ENCODE results near the gene INSRR. TPM values are rescaled to one million over a fixed set of nuclear protein-coding genes. Genes with fewer than 3 reads are reported as not detected.

The INSRR gene
- total RNA-seq, 2 experiments from 2014 or later, result 0.47 to 0.54 TPM

GRCh38 chr1:156857532-156857931, 1.4 kb downstream of the INSRR start:
- Mint-ChIP-seq H3K9me3 (no peaks in the 10 kb centered on the region), H3K4me3 (no peak overlapping the region), H3K36me3 (ENCODE audit: low read depth) (no peaks in the 10 kb centered on the region), H3K4me1 (ENCODE audit: low read depth) (peaks cover 22% of the 10 kb centered on the region), H3K27ac (no peak overlapping the region), H3K27me3 (peaks cover 40% of the 10 kb centered on the region)
- DNase-seq, result no peak
- intact Hi-C loops (cut with micrococcal nuclease), result loop anchor here (5.0 kb wide), 1 partner anchor 55 kb away; no protein-coding TSS in a partner anchor
- ATAC-seq, result no peak
- CTCF ChIA-PET, result interaction anchor here (0.7 to 13.5 kb wide), 9 partner anchors 9 to 168 kb away, joined by 3 to 273 read pairs (median 81); partner anchors contain the start of genes ISG20L2, METTL25B and SH2D2A
- POLR2A ChIA-PET, result interaction anchor here (0.9 to 1.9 kb wide), 5 partner anchors 8 to 55 kb away, joined by 4 to 14 read pairs (median 7); no protein-coding TSS in a partner anchor
- TF ChIP-seq CTCF (IDR thresholded peaks at IDR 0.05), result no peak

GRCh38 chr1:156856282-156856785, 2.6 kb downstream of the INSRR start:
- no peak overlapping the region for H3K27ac Mint-ChIP-seq
- ATAC-seq, result no peak
- intact Hi-C loops (cut with micrococcal nuclease), result loop anchor here (5.0 kb wide), 1 partner anchor 54 kb away; no protein-coding TSS in a partner anchor
- no peak for DNase-seq
- no peak for TF ChIP-seq CTCF (IDR thresholded peaks at IDR 0.05)
- POLR2A ChIA-PET, result interaction anchor here (1.5 to 1.8 kb wide), 2 partner anchors 8 kb away, joined by 3 to 7 read pairs; no protein-coding TSS in a partner anchor
- H3K36me3 Mint-ChIP-seq (ENCODE audit: low read depth), result no peaks in the 10 kb centered on the region
- no peaks in the 10 kb centered on the region for H3K9me3 Mint-ChIP-seq
- H3K27me3 Mint-ChIP-seq, result peaks cover 28% of the 10 kb centered on the region
- CTCF ChIA-PET, result interaction anchor here (0.6 to 13.5 kb wide), 8 partner anchors 8 to 130 kb away, joined by 3 to 273 read pairs (median 53); partner anchors contain the start of genes ISG20L2 and METTL25B
- peaks cover 13% of the 10 kb centered on the region for H3K4me1 Mint-ChIP-seq (ENCODE audit: low read depth)
- no peak overlapping the region for H3K4me3 Mint-ChIP-seq

- Mint-ChIP-seq H3K4me3 (no peak overlapping the region), H3K36me3 (ENCODE audit: low read depth) (no peaks in the 10 kb centered on the region), H3K4me1 (ENCODE audit: low read depth) (peaks cover 10% of the 10 kb centered on the region), H3K27me3 (peaks cover 22% of the 10 kb centered on the region), H3K27ac (no peak overlapping the region), H3K9me3 (no peaks in the 10 kb centered on the region)
- TF ChIP-seq CTCF (IDR thresholded peaks at IDR 0.05), result no peak
- intact Hi-C loops (cut with micrococcal nuclease), result loop anchor here (5.0 kb wide), 1 partner anchor 52 kb away; no protein-coding TSS in a partner anchor
- ChIA-PET POLR2A (interaction anchor here (1.3 kb wide), 1 partner anchor 9 kb away, joined by 3 read pairs; no protein-coding TSS in a partner anchor), CTCF (interaction anchor here (8.4 to 13.5 kb wide), 2 partner anchors 17 to 128 kb away, joined by 101 to 273 read pairs; partner anchors contain the start of genes ISG20L2 and METTL25B)
- no peak for DNase-seq
- no peak for ATAC-seq
These were observed 4.3 kb downstream of the INSRR start for GRCh38 chr1:156854634-156855033.

DNA sequence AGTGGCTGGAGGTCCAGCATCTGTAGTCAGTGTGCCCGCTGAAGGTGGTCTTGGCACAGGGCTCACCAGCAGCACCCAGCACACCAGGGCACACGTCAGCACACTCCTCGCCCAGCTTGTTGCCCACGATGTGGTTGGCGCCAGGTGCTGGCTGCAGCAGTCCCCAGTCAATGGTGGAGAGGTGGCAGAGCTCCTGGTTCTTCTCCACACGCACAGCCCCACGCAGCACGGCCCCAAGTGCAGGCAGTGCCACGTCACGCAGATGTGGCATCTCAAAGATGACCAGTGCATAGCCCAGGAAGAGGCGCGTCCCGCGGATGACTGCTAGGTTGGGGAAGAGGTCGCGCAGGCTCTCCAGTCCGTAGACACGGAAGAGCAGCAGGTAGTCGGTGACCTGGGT, 5.2 kb downstream of the INSRR start:
- TF ChIP-seq CTCF (IDR thresholded peaks at IDR 0.05), result no peak
- no peak for ATAC-seq
- intact Hi-C loops (cut with micrococcal nuclease), result no loop called here

DNA sequence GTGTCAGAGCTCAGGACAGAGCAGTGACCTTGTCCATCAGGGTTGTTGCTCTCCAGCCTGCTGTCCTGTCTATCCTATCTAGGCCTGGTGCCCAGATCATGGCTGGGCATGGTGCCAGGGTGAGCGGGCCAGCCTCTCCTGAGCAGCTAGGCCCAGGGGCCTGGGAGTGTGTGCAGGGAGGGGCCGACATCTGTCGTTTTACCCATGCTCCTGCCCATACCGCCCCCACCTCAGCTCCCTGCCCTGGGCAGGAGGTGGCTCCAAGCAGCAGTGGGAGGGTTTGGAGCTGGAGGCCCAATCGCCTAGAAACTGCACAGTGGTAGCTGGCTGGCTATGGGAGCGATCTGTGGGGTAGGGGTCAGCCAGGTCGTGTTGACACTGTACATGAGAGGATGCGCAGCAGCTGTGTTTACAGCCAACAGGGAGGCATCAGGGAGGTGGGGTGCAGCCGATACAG, 6.5 kb downstream of the INSRR start:
- Mint-ChIP-seq H3K36me3 (ENCODE audit: low read depth) (no peaks in the 10 kb centered on the region), H3K4me1 (ENCODE audit: low read depth) (peaks cover 21% of the 10 kb centered on the region), H3K4me3 (no peak overlapping the region), H3K9me3 (no peaks in the 10 kb centered on the region), H3K27me3 (peaks cover 8% of the 10 kb centered on the region), H3K27ac (no peak overlapping the region)
- DNase-seq, result no peak
- no peak for TF ChIP-seq CTCF (IDR thresholded peaks at IDR 0.05)
- CTCF ChIA-PET, result interaction anchor here (1.2 to 3.3 kb wide), 3 partner anchors 14 to 164 kb away, joined by 3 to 22 read pairs (median 4); no protein-coding TSS in a partner anchor
- intact Hi-C loops (cut with micrococcal nuclease), result no loop called here
- POLR2A ChIA-PET, result interaction anchor here (1.1 kb wide), 1 partner anchor 13 kb away, joined by 3 read pairs; no protein-coding TSS in a partner anchor
- no peak for ATAC-seq

More for the DNA sequence above, 5.2 kb downstream of the INSRR start:
- H3K27ac Mint-ChIP-seq, result no peak overlapping the region
- POLR2A ChIA-PET, result interaction anchor here (0.8 kb wide), 1 partner anchor 50 kb away, joined by 3 read pairs; no protein-coding TSS in a partner anchor
- no peaks in the 10 kb centered on the region for H3K36me3 Mint-ChIP-seq (ENCODE audit: low read depth)
- CTCF ChIA-PET, result interaction anchor here (1.2 to 3.3 kb wide), 3 partner anchors 15 to 165 kb away, joined by 3 to 22 read pairs (median 4); no protein-coding TSS in a partner anchor
- no peak for DNase-seq
- no peaks in the 10 kb centered on the region for H3K9me3 Mint-ChIP-seq
- H3K4me1 Mint-ChIP-seq (ENCODE audit: low read depth), result peaks cover 12% of the 10 kb centered on the region
- H3K27me3 Mint-ChIP-seq, result peaks cover 17% of the 10 kb centered on the region
- H3K4me3 Mint-ChIP-seq, result no peak overlapping the region

Measured in activated CD8-positive, alpha-beta T cell treated with anti-CD3 and anti-CD28 coated beads for 36 hours (primary cell).